GM12801 (cell line): ENCODE results near the gene GALNT17.

Experiments
- TF ChIP-seq, protein P1 (sequence below): IDR thresholded peaks from one replicate; pipeline ENCODE4 v1.5.1; 2011; ENCODE audit warnings: control low read depth; ENCODE audit not compliant: insufficient read length; ENCODE audit errors: extremely low read depth

Gene GALNT17

DNA sequence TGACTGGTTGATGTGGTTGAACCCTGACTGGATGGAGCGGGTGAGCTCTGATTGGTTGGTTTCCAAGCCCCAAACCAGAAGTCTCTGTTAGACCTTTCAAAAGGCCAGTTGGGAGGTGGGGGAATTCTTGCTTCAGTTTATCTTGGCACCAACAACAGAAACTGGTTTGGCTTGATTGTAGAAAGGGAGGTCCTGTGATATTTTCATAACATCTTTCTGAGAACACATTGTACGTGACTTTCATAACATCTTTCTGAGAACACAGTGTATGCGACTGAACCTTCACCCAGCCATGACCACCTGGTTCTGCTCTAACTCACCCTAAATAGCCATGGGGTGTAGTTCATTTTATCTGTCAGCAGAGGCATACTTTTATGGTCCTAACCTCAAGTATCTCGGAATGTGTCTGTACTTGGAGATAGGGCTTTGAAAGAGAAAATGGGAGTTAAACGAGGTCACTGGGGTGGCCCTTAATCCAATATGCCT, 88.3 kb downstream of the GALNT17 start:
- TF ChIP-seq, protein P1, sequence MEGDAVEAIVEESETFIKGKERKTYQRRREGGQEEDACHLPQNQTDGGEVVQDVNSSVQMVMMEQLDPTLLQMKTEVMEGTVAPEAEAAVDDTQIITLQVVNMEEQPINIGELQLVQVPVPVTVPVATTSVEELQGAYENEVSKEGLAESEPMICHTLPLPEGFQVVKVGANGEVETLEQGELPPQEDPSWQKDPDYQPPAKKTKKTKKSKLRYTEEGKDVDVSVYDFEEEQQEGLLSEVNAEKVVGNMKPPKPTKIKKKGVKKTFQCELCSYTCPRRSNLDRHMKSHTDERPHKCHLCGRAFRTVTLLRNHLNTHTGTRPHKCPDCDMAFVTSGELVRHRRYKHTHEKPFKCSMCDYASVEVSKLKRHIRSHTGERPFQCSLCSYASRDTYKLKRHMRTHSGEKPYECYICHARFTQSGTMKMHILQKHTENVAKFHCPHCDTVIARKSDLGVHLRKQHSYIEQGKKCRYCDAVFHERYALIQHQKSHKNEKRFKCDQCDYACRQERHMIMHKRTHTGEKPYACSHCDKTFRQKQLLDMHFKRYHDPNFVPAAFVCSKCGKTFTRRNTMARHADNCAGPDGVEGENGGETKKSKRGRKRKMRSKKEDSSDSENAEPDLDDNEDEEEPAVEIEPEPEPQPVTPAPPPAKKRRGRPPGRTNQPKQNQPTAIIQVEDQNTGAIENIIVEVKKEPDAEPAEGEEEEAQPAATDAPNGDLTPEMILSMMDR = no peak

DNA sequence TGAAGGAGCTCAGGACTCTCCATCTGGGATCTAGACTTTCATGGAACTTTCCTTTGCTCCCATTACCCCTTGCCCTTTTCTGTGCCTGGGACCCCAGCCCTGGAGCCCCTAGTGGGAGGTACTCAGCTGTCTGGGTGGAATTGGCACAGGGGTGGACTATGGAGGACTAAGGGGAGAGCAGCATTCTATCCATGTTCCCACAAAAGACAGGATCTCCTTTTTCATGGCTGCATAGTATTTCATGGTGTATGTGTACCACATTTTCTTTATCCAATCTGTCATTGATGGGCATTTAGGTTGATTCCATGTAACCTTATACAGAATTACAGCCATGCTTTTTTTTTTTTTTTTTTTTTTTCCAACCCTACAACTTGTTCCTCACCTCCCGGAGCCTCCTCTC, 89.1 kb downstream of the GALNT17 start:
- TF ChIP-seq, protein P1 = no peak

DNA sequence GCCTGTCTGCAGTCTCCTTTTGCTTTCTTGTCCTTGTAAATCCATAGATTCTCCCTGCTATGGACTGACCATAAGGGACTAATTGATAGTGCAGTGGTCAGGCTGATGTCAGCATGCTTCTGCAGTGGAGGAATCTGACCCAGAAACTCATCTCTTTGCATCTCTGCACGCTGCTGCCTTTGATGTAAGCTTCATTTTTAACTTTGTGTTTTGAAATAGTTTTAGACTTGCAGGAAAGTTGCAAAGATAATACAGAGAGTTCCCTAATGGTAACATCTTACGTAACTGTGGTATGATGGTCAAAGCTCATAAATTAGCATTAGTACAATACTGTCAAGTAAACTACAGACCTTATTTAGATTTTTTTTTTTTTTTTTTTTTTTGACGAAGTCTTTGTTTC, 89.6 kb downstream of the GALNT17 start:
- TF ChIP-seq, protein P1 = no peak

DNA sequence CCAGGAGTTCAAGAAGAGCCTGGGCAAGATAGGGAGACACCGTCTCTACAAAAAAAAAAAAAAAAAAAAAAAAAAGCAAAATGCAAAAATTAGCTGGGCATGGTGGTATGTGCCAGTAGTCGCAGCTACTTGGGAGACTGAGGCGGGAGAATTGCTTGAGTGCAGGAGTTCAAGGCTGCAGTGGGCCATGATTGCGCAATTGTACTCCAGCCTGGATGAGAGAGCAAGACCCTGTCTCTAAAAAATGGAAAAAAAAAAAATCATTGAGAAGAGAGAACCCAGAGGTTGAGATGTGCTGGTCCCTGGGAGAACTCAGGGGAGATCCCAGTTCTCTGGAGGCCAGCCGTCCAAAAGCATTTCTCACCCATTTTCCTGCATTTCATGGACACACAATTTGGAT, 95.2 kb downstream of the GALNT17 start:
- TF ChIP-seq, protein P1 = no peak

DNA sequence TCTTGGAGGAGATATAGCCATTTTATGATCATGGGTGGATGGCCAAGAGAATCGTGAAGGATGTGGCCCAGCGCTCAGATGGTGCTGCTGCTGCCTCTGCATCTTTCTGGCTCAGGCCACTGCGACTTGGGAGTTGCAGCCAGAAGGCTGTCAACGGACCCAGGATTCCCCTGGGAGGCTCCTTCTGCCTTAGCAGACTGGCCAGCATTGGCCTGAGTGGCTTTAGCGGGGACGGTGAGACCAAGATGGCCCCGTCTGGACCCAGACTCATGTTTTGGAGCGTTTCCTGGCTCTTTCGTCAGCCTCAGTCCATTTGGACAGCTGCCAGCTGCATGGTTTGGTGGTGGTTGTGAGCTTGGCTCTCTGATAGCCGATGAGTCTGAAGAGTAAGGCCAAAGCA, 97.2 kb downstream of the GALNT17 start:
- TF ChIP-seq, protein P1 = no peak

DNA sequence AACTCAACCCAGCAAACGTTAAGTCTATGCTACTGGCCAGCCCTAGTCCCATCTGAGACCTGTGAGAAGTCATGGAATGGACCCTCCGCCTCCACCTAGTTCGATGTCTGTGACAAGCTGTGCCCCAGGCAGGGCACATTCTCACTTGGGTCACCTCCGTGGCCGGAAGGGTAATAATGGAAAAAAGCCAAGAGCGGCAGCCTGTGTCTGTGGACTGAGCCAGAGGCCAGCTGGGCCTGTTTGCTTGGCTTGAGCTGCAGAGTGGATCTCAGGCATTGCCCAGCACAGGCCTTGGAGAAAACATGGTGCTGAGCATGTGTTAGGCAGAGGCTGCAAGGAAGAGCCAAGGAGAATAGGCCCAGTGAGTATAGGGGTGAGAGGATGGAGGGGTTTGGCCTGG, 97.8 kb downstream of the GALNT17 start:
- TF ChIP-seq, protein P1 = no peak

DNA sequence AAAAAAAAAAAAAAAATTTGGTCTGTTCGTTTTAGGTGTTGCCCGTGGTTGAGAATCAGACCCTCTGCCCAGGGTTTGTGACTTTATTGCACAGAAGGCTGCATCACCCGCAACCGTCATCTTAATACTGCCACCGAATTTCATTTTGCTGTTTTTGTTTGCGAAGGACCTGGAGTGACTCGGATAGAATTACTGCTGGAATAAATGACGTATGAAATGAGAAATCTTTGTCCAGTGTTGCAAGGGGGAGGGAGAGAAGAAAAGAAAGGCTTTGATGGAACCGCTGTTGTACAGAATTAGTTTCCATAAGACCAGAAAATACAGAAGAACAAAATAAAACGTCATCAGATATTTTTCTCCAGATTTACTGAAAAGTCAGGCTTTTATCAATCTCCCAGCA, 103.3 kb downstream of the GALNT17 start:
- TF ChIP-seq, protein P1 = no peak
